Neural progenitor cell (in vitro differentiated cells): ENCODE results near the gene RPH3AL. TPM values are rescaled to one million over a fixed set of nuclear protein-coding genes. Genes with fewer than 3 reads are reported as not detected.

Experiments used
- DNase-seq: peaks from one replicate; pipeline ENCODE4 v3.0.0-alpha.2; 2016; ENCODE audit warnings: low spot score
- H2AFZ ChIP-seq: fragments of 200-600 bp; sonication (generic); replicated peaks from 2 replicates; pipeline ENCODE4 v1.6.1; 2016; ENCODE audit warnings: antibody characterized with exemption
- H3F3A ChIP-seq: fragments of 200-600 bp; sonication (generic); 2 replicates; pipeline ENCODE4 v1.6.1; 2016; ENCODE audit warnings: antibody characterized with exemption, low read depth
- H3K27ac ChIP-seq: fragments of 200-600 bp; sonication (generic); 2 replicates; pipeline ENCODE4 v1.5.1; 2016; ENCODE audit warnings: mild to moderate bottlenecking
- H3K27me3 ChIP-seq: fragments of 200-600 bp; sonication (generic); 2 replicates; pipeline ENCODE4 v1.6.1; 2016; ENCODE audit warnings: mild to moderate bottlenecking, moderate library complexity
- H3K36me3 ChIP-seq: fragments of 200-600 bp; sonication (generic); 2 replicates; pipeline ENCODE4 v1.5.1; 2016
- H3K4me1 ChIP-seq: fragments of 200-600 bp; sonication (generic); 2 replicates; pipeline ENCODE4 v1.6.1; 2016; ENCODE audit warnings: mixed run types
- H3K4me2 ChIP-seq: fragments of 200-600 bp; sonication (generic); 2 replicates; pipeline ENCODE4 v1.6.1; 2016
- H3K4me3 ChIP-seq: fragments of 200-600 bp; sonication (generic); 2 replicates; pipeline ENCODE4 v1.5.1; 2016
- H3K79me2 ChIP-seq: fragments of 200-600 bp; sonication (generic); 2 replicates; pipeline ENCODE4 v1.6.1; 2016; ENCODE audit warnings: low read depth
- H3K9ac ChIP-seq: fragments of 200-600 bp; sonication (generic); 2 replicates; pipeline ENCODE4 v1.6.1; 2016
- H3K9me3 ChIP-seq: fragments of 200-600 bp; sonication (generic); 2 replicates; pipeline ENCODE4 v1.5.1; 2016; ENCODE audit warnings: low read depth
- H4K20me1 ChIP-seq: fragments of 200-600 bp; sonication (generic); 2 replicates; pipeline ENCODE4 v1.6.1; 2016; ENCODE audit warnings: low read depth
- H3K27ac Mint-ChIP-seq: 3 replicates; pipeline ENCODE4 v1.8.0; 2021; ENCODE audit warnings: mixed read lengths
- H3K27me3 Mint-ChIP-seq: 2 replicates; pipeline ENCODE4 v1.8.0; 2022; ENCODE audit warnings: low read depth, mild to moderate bottlenecking, inconsistent platforms, moderate library complexity, mixed read lengths; ENCODE audit not compliant: insufficient read depth
- H3K36me3 Mint-ChIP-seq: 3 replicates; pipeline ENCODE4 v1.8.0; 2021; ENCODE audit warnings: mixed read lengths
- H3K4me1 Mint-ChIP-seq: 3 replicates; pipeline ENCODE4 v1.8.0; 2021; ENCODE audit warnings: mixed read lengths
- H3K4me3 Mint-ChIP-seq: 3 replicates; pipeline ENCODE4 v1.8.0; 2021; ENCODE audit warnings: mild to moderate bottlenecking, moderate library complexity, mixed read lengths
- H3K9me3 Mint-ChIP-seq: 3 replicates; pipeline ENCODE4 v1.8.0; 2020; ENCODE audit warnings: mixed read lengths
- CTCF ChIP-seq: fragments of 200-600 bp; sonication (generic); IDR thresholded peaks from 2 replicates; pipeline ENCODE4 v1.5.1; 2017; ENCODE audit warnings: antibody characterized with exemption, mild to moderate bottlenecking
- EZH2 ChIP-seq: fragments of 200-600 bp; sonication (generic); IDR thresholded peaks from 2 replicates; pipeline ENCODE4 v1.6.1; 2017; ENCODE audit warnings: antibody characterized with exemption, mild to moderate bottlenecking, moderate library complexity
- EZH2phosphoT487 ChIP-seq: fragments of 200-600 bp; sonication (generic); IDR thresholded peaks from 2 replicates; pipeline ENCODE4 v1.6.1; 2017; ENCODE audit warnings: antibody characterized with exemption
- total RNA-seq: library from RNA; depleted of rRNA; stranded (reverse); fragments of >200 nt; gene quantifications from 2 replicates; pipeline ENCODE4 v1.2.3, GENCODE V29; 2015; ENCODE audit warnings: low replicate concordance

The RPH3AL gene
- total RNA-seq, 1 donor from 2014 or later, result 7.5 TPM

DNA sequence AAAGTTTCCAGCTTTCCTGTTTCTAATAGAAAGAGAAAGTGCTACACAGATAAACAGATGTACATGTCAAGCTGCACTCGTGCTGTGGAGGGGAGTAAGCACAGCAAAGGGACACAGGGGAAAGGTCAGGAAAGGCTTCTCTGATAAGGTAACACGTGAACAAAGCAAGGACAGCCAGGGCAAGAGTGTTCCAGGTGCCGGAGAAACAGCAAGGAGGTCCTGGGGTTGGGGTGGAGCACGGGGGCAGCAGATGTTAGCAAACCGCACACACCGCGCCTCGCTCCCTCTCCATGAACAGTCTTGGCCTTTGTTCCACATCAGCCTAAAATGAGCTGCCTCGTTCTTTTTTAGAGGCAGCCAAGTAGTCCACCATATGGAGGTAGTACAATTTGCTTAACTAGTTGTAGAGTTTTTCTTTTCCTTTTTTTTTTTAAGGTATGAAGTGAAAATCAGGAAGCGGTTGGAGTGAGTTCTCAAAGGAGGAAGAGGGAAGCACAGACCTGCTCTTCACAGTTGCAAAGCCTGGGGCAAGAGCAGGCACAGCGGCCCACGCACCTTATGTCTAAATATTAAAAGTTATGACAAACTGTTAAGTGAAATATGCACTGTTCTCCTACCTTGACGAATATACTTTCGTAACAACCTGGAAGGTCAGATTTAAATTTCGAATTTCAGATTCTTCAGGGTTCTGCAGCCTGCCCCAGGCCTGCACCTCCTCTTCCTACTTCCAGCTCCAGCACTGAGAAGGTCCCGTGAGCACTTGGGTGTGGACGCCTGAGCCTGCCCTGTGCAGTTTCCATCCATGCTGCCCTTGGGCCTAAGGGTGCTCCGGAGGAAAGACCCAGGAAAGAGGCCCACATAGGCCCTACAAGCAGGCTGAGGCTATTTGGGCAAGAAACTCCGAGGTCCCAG lies 41.5 kb upstream of the RPH3AL start:
- H4K20me1 ChIP-seq, result no peaks in the 10 kb centered on the region
- no peak overlapping the region for H3K9ac ChIP-seq
- Mint-ChIP-seq H3K9me3 (no peaks in the 10 kb centered on the region), H3K4me3 (no peak overlapping the region), H3K27ac (peak overlapping the region; percentile 6), H3K27me3 (peaks cover 7% of the 10 kb centered on the region), H3K36me3 (no peaks in the 10 kb centered on the region), H3K4me1 (peaks cover 7% of the 10 kb centered on the region)
- no peaks in the 10 kb centered on the region for H3K27me3 ChIP-seq
- no peaks in the 10 kb centered on the region for H3K4me1 ChIP-seq
- no peaks in the 10 kb centered on the region for H3K36me3 ChIP-seq
- TF ChIP-seq CTCF (no peak), EZH2phosphoT487 (no peak), EZH2 (no peak)
- H3F3A ChIP-seq, result no peaks in the 10 kb centered on the region
- no peak overlapping the region for H3K27ac ChIP-seq
- peak overlapping the region; percentile 37 for H2AFZ ChIP-seq
- no peak overlapping the region for H3K4me2 ChIP-seq
- no peaks in the 10 kb centered on the region for H3K9me3 ChIP-seq
- no peak for DNase-seq
- no peaks in the 10 kb centered on the region for H3K79me2 ChIP-seq
- H3K4me3 ChIP-seq, result no peak overlapping the region

DNA sequence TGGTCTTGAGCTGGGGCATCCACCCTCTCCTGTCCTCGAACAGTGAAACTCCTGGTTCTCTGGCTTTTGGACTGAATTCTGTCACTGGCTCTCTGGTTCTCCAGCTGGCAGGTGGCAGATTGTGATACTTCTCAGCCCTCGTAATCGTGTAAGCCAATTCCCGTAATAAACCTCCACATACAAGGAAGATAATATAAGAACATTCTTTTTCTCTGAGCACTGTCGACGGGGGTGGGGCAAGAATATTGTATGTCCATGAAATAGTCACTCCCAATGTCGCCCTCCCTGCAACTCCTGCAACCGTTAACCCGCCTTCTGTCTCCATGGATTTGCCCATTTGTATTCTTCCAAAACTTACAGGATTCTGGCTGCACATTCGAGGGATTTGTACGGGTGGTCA lies 39.2 kb upstream of the RPH3AL start:
- Histone ChIP-seq H3K27me3 (peaks cover 5% of the 10 kb centered on the region), H3K27ac (no peak overlapping the region), H3K9ac (no peak overlapping the region), H3K36me3 (no peaks in the 10 kb centered on the region), H3K4me3 (no peak overlapping the region), H3K79me2 (no peaks in the 10 kb centered on the region), H3K4me1 (peaks cover under 1% of the 10 kb centered on the region), H3K9me3 (no peaks in the 10 kb centered on the region), H3K4me2 (no peak overlapping the region), H3F3A (peaks cover 1% of the 10 kb centered on the region), H2AFZ (no peak overlapping the region), H4K20me1 (no peaks in the 10 kb centered on the region)
- no peak overlapping the region for H3K4me3 Mint-ChIP-seq
- no peaks in the 10 kb centered on the region for H3K36me3 Mint-ChIP-seq
- no peak overlapping the region for H3K27ac Mint-ChIP-seq
- H3K9me3 Mint-ChIP-seq, result peaks cover 2% of the 10 kb centered on the region
- peaks cover 8% of the 10 kb centered on the region for H3K4me1 Mint-ChIP-seq
- DNase-seq, result no peak
- TF ChIP-seq EZH2phosphoT487 (no peak), CTCF (no peak), EZH2 (no peak)
- H3K27me3 Mint-ChIP-seq, result peaks cover 17% of the 10 kb centered on the region

- Histone ChIP-seq H3K36me3 (no peaks in the 10 kb centered on the region), H3K4me2 (no peak overlapping the region), H3K4me1 (peaks cover 13% of the 10 kb centered on the region), H2AFZ (no peak overlapping the region), H3K9ac (no peak overlapping the region), H3K4me3 (no peak overlapping the region), H3K79me2 (no peaks in the 10 kb centered on the region), H3F3A (peaks cover 9% of the 10 kb centered on the region), H4K20me1 (no peaks in the 10 kb centered on the region), H3K27ac (no peak overlapping the region), H3K9me3 (no peaks in the 10 kb centered on the region), H3K27me3 (peaks cover 11% of the 10 kb centered on the region)
- no peak for DNase-seq
- Mint-ChIP-seq H3K4me3 (no peak overlapping the region), H3K4me1 (peaks cover 14% of the 10 kb centered on the region), H3K36me3 (no peaks in the 10 kb centered on the region), H3K27me3 (peaks cover 19% of the 10 kb centered on the region), H3K27ac (no peak overlapping the region), H3K9me3 (peaks cover 2% of the 10 kb centered on the region)
- TF ChIP-seq EZH2phosphoT487, result no peak
- TF ChIP-seq CTCF, result no peak
- TF ChIP-seq EZH2, result no peak
Measured at GRCh38 chr17:390025-390424, 37.4 kb upstream of the RPH3AL start.
